GM06990 (cell line): Measurements from ENCODE around the gene MRTFB.

ENCODE experiments used
- DNase-seq: peaks from one replicate; pipeline ENCODE4 v3.0.0-alpha.2; 2011; ENCODE audit not compliant: insufficient read length; ENCODE audit errors: extremely low read depth
- H3K27me3 ChIP-seq: replicated peaks from 2 replicates; pipeline ENCODE4 v1.6.0; 2011; ENCODE audit warnings: low read length; ENCODE audit not compliant: control insufficient read depth, insufficient read depth
- H3K36me3 ChIP-seq: 2 replicates; pipeline ENCODE4 v1.5.1; 2011; ENCODE audit warnings: low read length; ENCODE audit not compliant: control insufficient read depth, insufficient read depth
- H3K4me3 ChIP-seq: replicated peaks from 2 replicates; pipeline ENCODE4 v1.5.1; 2011; ENCODE audit warnings: low read depth, mild to moderate bottlenecking, control low read depth, low read length
- TF ChIP-seq, protein P1 (sequence below): IDR thresholded peaks from 2 replicates; pipeline ENCODE4 v1.5.1; 2011; ENCODE audit warnings: low read length, control low read depth, mild to moderate bottlenecking, inconsistent platforms; ENCODE audit not compliant: insufficient read depth, poor library complexity, severe bottlenecking

The MRTFB gene

DNA sequence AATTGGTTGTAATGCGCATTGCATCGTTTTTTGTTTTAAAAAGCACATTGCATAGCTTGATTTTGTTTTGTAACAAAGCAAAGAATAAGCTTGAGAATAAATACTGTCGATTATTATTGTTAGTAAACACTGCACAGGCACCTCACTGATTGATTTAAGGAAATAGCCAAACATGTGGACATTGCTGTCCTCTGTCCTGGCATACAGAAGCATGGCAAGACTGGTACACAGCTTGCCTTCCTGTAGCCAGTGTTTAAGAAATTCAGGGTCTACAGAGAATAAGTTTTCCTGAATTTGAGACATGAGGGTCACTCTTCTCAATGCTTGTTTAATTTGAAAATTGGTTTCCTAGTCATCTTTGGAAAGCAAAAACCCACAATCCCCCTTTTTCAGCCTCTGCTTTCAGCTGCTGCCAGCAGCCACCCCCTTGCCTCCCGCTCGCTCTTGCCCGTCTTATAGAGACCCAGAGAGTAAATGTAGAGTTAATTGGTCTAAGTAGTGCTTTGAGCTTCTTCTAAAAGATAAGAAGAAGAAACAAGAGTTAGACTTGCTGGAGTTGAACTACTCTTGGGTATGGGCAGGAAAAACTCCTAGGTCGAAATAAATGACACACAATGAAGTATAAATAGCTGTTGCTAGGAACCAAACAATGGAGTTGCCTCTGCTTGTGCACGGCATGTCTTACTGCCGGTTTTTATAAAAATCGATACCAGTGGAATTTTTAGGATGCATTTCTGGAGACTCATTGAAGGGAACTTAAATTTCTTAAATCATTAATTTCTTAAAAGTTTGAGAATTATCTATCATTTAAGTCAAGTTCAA is 116.6 kb downstream of the MRTFB start:
- TF ChIP-seq, protein P1, sequence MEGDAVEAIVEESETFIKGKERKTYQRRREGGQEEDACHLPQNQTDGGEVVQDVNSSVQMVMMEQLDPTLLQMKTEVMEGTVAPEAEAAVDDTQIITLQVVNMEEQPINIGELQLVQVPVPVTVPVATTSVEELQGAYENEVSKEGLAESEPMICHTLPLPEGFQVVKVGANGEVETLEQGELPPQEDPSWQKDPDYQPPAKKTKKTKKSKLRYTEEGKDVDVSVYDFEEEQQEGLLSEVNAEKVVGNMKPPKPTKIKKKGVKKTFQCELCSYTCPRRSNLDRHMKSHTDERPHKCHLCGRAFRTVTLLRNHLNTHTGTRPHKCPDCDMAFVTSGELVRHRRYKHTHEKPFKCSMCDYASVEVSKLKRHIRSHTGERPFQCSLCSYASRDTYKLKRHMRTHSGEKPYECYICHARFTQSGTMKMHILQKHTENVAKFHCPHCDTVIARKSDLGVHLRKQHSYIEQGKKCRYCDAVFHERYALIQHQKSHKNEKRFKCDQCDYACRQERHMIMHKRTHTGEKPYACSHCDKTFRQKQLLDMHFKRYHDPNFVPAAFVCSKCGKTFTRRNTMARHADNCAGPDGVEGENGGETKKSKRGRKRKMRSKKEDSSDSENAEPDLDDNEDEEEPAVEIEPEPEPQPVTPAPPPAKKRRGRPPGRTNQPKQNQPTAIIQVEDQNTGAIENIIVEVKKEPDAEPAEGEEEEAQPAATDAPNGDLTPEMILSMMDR = no peak
- Histone ChIP-seq H3K27me3 (no peaks in the 10 kb centered on the region), H3K4me3 (no peak overlapping the region), H3K36me3 (no peaks in the 10 kb centered on the region)
- no peak for DNase-seq

DNA sequence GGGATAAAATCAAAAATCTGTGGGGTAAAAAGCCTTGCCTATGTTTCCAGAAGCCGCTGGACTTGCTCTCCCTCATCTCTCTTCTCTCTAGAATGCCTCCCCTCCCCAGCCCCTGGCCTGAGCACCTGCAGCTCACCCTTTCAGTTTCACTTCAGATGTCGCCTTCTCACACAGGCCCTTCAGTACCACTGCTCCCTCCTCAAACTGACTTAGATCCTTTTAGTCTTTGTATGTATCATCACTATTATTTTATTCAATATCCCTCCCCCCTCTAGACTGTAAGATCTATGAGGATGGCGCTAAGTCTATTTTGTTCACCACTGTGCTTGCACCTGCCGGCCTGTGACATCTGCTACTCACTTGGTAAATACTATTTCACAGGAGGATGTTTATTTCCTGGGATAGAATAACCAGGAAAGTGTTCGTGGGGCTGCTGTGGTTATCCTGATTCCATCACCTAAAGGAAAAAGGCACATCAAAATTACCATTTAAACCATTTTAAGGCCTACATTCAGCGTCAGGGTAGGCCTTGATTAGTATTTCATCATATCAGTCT is 122.3 kb downstream of the MRTFB start:
- 0 out of 2 replicates have a peak overlapping the region, but pooled peaks have one; percentile 4 for H3K4me3 ChIP-seq
- H3K36me3 ChIP-seq = no peaks in the 10 kb centered on the region
- H3K27me3 ChIP-seq = no peaks in the 10 kb centered on the region
- TF ChIP-seq, protein P1 = no peak
- DNase-seq = peak; percentile 51

DNA sequence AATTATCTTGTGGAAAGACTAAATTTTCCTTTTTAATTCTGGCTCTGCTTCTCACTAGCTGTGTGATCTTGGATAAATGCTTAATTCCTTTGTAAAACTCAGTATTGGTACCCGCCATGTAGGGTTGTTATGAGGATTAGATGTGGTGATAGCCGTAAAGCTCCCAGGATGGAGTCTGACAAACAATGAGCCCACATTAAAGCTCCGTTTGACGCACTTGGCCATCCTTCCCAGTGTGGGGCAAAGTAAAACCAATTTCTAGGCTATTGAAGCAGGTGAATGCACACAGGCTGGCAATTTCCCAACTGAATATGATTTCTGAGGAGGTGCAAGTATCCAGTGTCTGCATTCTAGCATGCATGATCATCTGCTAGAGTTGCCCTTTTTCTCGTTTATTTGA is 123.6 kb downstream of the MRTFB start:
- no peaks in the 10 kb centered on the region for H3K27me3 ChIP-seq
- no peaks in the 10 kb centered on the region for H3K36me3 ChIP-seq
- no peak overlapping the region for H3K4me3 ChIP-seq
- TF ChIP-seq, protein P1 = no peak
- no peak for DNase-seq

DNA sequence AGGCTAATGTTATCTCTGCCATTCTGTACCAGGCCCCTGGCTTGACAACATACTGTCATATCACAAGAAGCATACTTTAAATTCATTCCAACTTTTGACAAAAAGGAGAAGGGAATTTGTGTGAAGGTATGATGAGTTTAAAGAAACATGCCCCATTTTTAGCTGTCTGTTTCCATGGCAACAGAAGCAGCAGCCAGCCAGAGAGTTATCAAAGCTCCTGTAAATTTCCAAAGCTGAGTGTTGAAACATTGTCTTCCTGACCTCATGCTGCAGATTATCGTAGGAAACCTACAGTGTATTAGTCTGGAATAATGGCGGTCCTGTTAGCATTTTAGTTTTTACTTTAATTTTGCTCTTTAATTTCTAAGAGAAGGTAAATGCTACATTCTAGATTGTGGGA is 124.9 kb downstream of the MRTFB start:
- no peaks in the 10 kb centered on the region for H3K36me3 ChIP-seq
- DNase-seq = no peak
- no peak overlapping the region for H3K4me3 ChIP-seq
- no peaks in the 10 kb centered on the region for H3K27me3 ChIP-seq
- TF ChIP-seq, protein P1 = no peak

DNA sequence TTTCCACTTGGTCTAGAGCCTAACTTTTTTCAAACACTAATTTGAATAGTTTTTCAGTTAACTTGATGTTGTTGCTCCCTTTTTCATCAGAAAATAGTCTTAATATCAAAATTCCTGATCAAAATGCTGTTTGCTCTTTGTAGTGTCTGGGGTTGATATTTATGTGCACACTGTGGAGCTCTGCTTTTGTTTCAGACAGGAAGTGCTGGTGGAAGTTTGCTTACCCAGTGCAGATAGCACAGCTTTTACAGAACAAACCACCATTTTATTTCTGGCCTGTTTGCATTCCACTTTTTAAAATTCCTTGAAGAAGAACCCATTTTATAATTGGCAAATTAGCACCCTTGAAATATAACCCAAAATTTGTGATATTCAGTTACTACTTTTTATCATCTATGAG is 125.4 kb downstream of the MRTFB start:
- no peak for DNase-seq
- Histone ChIP-seq H3K4me3 (no peak overlapping the region), H3K36me3 (no peaks in the 10 kb centered on the region), H3K27me3 (no peaks in the 10 kb centered on the region)
- TF ChIP-seq, protein P1 = no peak

DNA sequence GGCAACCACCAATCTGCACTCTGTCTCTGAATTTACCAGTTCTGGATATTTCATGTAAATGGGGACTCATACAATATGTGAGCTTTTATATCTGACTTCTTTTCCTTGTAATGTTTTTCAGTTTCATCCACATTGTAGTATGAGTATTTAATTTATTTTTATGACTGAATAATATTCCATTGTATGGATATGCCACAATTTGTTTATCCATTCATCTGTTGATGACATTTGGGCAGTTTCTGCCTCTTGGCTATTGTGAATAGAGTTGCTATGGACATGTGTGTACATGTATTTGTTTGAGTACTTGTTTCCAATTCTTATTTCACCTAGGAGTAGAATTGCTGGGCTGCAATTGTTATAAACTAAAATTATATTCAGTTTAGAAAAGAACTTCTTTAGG is 126.9 kb downstream of the MRTFB start:
- Histone ChIP-seq H3K4me3 (no peak overlapping the region), H3K27me3 (no peaks in the 10 kb centered on the region), H3K36me3 (no peaks in the 10 kb centered on the region)
- DNase-seq = no peak
- TF ChIP-seq, protein P1 = no peak
